AG09309 (cell line): ENCODE data around the gene HIVEP1.
A peak's percentile ranks its signal among the peaks of the same experiment; 100 is the strongest.

ENCODE experiments used
- DNase-seq: peaks from one replicate; pipeline ENCODE4 v3.0.0-alpha.2; 2010; ENCODE audit warnings: low read depth
- H3K4me3 ChIP-seq: 2 replicates; pipeline ENCODE4 v1.5.1; 2011; ENCODE audit warnings: mild to moderate bottlenecking, low read depth, low read length, moderate library complexity; ENCODE audit not compliant: control insufficient read depth
- CTCF ChIP-seq: IDR thresholded peaks from 2 replicates; pipeline ENCODE4 v1.5.1; 2011; ENCODE audit warnings: mild to moderate bottlenecking, low read depth, low read length, inconsistent platforms; ENCODE audit not compliant: insufficient read depth, control insufficient read depth; ENCODE audit errors: missing control alignments

The HIVEP1 gene

DNA sequence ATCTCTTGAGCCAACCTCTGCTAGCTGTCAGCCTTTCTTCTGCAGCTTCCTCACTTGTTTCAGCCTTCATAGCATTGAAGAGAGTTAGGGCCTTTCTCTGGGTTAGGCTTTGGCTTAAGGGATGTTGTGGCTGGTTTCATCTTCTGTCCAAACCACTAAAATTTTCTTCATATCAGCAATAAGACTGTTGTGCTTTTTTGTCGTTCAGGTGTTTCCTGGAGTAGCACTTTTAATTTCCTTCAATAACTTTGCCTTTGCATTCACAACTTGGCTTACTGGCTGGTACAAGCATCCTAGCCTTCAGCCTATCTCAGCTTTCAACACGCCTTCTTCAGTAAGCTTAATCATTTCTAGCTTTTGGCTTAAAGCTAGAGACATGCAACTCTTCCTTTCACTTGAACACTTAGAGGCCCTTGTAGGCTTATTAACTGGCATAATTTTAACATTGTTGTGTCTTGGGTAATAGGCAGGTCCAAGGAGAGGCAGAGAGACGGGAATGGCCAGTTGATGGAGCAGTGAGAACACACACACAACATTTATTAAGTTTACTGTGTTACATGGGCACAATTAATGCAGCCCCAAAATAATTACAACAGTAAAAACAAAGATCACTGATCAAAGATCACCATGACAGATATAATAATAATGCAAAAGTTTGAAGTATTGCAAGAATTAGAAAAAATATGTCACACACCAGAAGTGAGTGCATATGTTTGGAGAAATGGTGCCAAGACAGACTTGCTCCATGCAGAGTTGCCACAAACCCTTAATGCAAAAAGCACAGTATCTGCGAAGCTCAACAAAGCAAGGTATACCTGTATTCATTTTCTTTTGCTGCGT is 98.6 kb downstream of the HIVEP1 start:
- no peak overlapping the region for H3K4me3 ChIP-seq
- no peak for TF ChIP-seq CTCF
- DNase-seq: no peak

DNA sequence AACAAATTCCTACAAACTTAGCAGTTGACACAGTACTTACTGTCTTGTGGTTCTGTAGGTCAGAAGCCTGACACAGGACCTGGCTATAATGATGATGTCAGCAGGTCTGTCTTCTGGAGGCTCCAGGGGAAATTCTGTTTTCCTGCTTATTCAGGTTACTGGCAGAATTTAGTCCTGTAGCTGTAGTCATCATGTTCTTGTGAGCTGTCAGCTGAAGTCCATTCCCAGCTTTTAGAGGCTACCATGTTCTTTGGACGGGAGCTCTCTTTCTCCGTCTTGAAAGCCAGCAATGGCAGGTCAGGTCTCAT is 99.2 kb downstream of the HIVEP1 start:
- no peak for TF ChIP-seq CTCF
- H3K4me3 ChIP-seq: no peak overlapping the region
- DNase-seq: no peak

DNA sequence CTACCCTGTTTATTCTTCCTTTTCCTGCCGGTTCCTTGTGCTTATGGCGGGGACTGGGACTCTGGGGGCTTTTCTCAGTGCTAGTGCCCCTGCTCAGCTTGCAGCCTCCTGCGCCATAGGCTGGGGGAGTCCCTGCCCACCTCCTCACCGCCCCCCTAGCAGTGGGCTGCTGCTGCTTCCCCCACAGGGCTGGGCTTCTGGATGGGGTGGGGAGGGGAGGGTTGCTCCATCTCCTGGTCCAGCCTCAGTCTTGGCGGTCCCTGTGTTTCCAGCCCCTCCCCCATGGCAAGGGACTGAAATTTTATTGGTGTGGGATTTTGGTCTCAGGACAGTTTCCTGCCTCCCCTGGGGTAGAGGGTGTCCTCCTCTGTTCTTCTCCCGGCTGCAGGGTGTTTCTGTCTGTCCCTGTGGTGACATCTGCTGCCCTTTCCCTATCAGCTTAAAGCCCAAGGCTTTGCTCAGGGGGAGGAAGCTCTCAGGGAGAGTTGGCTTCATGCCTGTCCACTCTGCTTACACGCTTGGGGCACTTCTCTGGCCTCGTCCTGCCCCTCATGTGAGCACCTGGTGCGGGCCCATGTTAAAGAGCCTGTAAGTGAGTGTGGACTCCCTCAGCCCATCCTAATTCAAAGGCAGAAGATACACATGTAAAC is 100.6 kb downstream of the HIVEP1 start:
- DNase-seq: no peak

DNA sequence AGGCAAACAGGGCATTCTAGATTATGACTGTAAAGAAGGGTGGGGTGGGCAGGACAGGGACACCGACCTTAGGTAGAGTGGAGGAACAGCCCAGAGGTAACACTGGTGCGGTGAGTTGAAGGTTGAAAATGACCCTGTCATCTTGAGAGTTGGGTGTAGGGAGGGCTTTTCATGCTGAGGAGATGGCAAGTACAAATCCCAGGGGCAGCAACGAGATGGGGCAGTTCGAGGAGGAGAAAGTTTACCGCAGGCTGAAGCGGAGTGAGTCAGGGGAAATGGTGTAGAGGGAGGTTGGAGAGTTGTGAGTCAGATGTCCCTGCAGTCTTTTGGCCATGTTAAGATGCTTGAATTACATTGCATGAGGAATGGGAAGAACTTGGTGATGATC is 101.1 kb downstream of the HIVEP1 start:
- H3K4me3 ChIP-seq: no peak overlapping the region
- no peak for TF ChIP-seq CTCF
- peak; percentile 33 for DNase-seq

More for the DNA sequence above, 100.6 kb downstream of the HIVEP1 start:
- no peak for TF ChIP-seq CTCF
- H3K4me3 ChIP-seq: no peak overlapping the region

DNA sequence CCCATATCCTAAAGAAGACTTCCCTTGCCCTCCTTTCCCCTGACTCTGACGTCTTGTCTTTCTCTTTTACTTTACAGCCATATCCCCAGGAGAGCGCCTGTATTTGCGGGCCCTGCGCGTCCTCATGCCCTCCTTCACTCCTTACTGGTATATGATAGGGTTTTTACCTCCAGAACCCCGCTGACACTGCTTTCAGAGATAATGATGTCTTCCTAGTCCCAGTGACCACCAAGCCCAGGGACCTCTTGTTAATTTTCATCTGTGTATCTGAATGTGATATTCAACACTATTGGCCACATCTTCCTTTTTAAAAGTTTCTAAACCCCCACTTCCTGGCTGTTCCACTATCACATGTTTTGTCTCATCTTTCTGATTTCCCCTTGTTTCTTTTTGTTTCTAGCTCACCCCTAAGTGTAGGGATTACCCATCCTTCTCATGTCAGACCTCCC is 102.0 kb downstream of the HIVEP1 start:
- no peak for TF ChIP-seq CTCF
- DNase-seq: no peak
- no peak overlapping the region for H3K4me3 ChIP-seq

DNA sequence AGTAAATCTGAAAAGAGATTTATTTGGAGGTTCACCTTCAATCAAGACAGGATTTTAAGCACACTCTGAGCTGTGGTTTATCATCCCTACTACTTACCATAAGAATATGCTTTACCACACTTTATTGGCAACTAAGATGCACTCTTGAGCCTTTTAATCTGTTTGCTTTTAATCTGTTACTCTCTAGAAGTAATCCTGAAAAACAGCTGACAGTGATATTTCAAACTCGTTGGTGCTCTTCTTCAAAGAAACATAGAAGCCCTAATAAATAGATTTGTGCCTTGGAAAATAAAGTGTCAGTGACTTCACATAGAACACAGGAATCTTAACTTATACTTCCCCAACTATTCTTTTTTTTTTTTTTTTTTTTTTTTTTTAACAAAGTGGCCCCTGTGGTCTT is 102.9 kb downstream of the HIVEP1 start:
- no peak overlapping the region for H3K4me3 ChIP-seq
- DNase-seq: no peak
- TF ChIP-seq CTCF: no peak
